HL-60 (cell line): ENCODE results near the gene PTGIR.

ENCODE experiments used
- DNase-seq, 2 experiments: peaks; one replicate each; pipeline ENCODE4 v3.0.0-alpha.2; 2010 to 2020; ENCODE audit warnings: low read depth in 1 of 2, low spot score in 1 of 2
- H3K27ac ChIP-seq: fragments of 250-450 bp; sonication (Bioruptor Pico); replicated peaks from 2 replicates; pipeline ENCODE4 v1.5.1; 2020; ENCODE audit warnings: mild to moderate bottlenecking, moderate library complexity
- H3K27me3 ChIP-seq: fragments of 250-450 bp; sonication (Bioruptor Pico); 2 replicates; pipeline ENCODE4 v1.5.1; 2021; ENCODE audit warnings: mild to moderate bottlenecking, moderate library complexity; ENCODE audit not compliant: insufficient read depth, poor library complexity, severe bottlenecking
- H3K4me3 ChIP-seq: replicated peaks from 2 replicates; pipeline ENCODE4 v1.5.1; 2011; ENCODE audit warnings: mild to moderate bottlenecking, control low read depth, low read length; ENCODE audit not compliant: insufficient read depth
- CTCF ChIP-seq: IDR thresholded peaks from one replicate; pipeline ENCODE4 v1.5.1; 2011; ENCODE audit warnings: low read length, control low read depth, inconsistent platforms; ENCODE audit not compliant: insufficient read depth
- GABPA ChIP-seq: IDR thresholded peaks from 2 replicates; pipeline ENCODE4 v1.6.1; 2012; ENCODE audit warnings: low read depth
- POLR2AphosphoS5 ChIP-seq: IDR thresholded peaks from 2 replicates; pipeline ENCODE4 v1.6.1; 2012; ENCODE audit warnings: low read depth
- REST ChIP-seq: IDR thresholded peaks from 2 replicates; pipeline ENCODE4 v1.6.1; 2012; ENCODE audit warnings: low read depth; ENCODE audit not compliant: insufficient replicate concordance
- SPI1 ChIP-seq: IDR thresholded peaks from 2 replicates; pipeline ENCODE4 v1.6.1; 2012; ENCODE audit warnings: low read depth, mild to moderate bottlenecking, borderline replicate concordance

PTGIR gene

GRCh38 chr19:46622118-46622446 is 2.8 kb downstream of the PTGIR start:
- H3K27me3 ChIP-seq, result no peaks in the 10 kb centered on the region
- H3K27ac ChIP-seq, result no peak overlapping the region
- no peak overlapping the region for H3K4me3 ChIP-seq
- no peak for DNase-seq
- no peak for TF ChIP-seq SPI1
- no peak for TF ChIP-seq REST
- no peak for TF ChIP-seq POLR2AphosphoS5

- DNase-seq, result no peak
- no peaks in the 10 kb centered on the region for H3K27me3 ChIP-seq
- no peak overlapping the region for H3K27ac ChIP-seq
- no peak overlapping the region for H3K4me3 ChIP-seq
- TF ChIP-seq REST (no peak), POLR2AphosphoS5 (no peak), GABPA (no peak), CTCF (no peak), SPI1 (no peak)
These were observed 3.4 kb downstream of the PTGIR start for GRCh38 chr19:46621191-46622117.

- H3K4me3 ChIP-seq, result no peak overlapping the region
- TF ChIP-seq GABPA, result no peak
- no peak for TF ChIP-seq REST
- no peak for TF ChIP-seq SPI1
- no peak for TF ChIP-seq CTCF
- TF ChIP-seq POLR2AphosphoS5, result no peak
- H3K27me3 ChIP-seq, result no peaks in the 10 kb centered on the region
- no peak overlapping the region for H3K27ac ChIP-seq
- DNase-seq, result no peak
These were observed 4.2 kb downstream of the PTGIR start for GRCh38 chr19:46620716-46621115.
